Measurements from ENCODE around the gene IGF2R. TPM values are rescaled to one million over a fixed set of nuclear protein-coding genes. Genes with fewer than 3 reads are reported as not detected.

Gene IGF2R
- total RNA-seq, 1 donor from 2014 or later = 144 TPM

DNA sequence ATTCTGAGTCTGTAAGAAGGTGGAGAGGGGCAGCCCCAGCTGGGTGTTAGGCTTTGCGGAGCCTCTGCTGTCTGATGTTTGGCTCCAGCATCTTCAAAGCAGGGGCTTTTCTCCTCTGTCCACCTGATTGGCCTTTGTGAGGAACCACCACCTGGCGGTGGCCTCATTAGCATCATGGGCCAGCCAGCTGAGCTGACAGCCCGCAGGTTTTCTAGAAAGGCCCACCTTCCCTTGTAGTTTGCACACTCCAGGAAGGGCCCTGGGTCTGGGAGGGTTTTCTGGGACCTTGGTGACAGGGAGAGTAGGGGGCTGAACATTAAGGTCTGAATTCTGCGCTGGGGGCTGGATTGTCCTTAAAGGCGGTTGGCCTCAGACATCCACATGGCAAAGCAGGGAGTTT is 11.6 kb downstream of the IGF2R start:
- no peaks in the 10 kb centered on the region for H3K36me3 Mint-ChIP-seq (ENCODE audit: insufficient read depth)
- no peaks in the 10 kb centered on the region for H3K27me3 Mint-ChIP-seq
- no peaks in the 10 kb centered on the region for H3K9me3 Mint-ChIP-seq (ENCODE audit: low read depth)
- H3K27ac Mint-ChIP-seq = no peak overlapping the region
- no peak for DNase-seq (ENCODE audit: low spot score, unreplicated experiment)
- H3K4me1 Mint-ChIP-seq (ENCODE audit: low read depth) = peaks cover 32% of the 10 kb centered on the region
- TF ChIP-seq, protein P1, sequence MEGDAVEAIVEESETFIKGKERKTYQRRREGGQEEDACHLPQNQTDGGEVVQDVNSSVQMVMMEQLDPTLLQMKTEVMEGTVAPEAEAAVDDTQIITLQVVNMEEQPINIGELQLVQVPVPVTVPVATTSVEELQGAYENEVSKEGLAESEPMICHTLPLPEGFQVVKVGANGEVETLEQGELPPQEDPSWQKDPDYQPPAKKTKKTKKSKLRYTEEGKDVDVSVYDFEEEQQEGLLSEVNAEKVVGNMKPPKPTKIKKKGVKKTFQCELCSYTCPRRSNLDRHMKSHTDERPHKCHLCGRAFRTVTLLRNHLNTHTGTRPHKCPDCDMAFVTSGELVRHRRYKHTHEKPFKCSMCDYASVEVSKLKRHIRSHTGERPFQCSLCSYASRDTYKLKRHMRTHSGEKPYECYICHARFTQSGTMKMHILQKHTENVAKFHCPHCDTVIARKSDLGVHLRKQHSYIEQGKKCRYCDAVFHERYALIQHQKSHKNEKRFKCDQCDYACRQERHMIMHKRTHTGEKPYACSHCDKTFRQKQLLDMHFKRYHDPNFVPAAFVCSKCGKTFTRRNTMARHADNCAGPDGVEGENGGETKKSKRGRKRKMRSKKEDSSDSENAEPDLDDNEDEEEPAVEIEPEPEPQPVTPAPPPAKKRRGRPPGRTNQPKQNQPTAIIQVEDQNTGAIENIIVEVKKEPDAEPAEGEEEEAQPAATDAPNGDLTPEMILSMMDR (IDR thresholded peaks at IDR 0.05; ENCODE audit: unreplicated experiment) = no peak
- H3K4me3 Mint-ChIP-seq (ENCODE audit: low read depth) = no peak overlapping the region

- H3K27me3 Mint-ChIP-seq = no peaks in the 10 kb centered on the region
- no peak overlapping the region for H3K4me3 Mint-ChIP-seq (ENCODE audit: low read depth)
- H3K4me1 Mint-ChIP-seq (ENCODE audit: low read depth) = peaks cover 30% of the 10 kb centered on the region
- H3K27ac Mint-ChIP-seq = peak overlapping the region; percentile 3
- no peaks in the 10 kb centered on the region for H3K36me3 Mint-ChIP-seq (ENCODE audit: insufficient read depth)
- DNase-seq (ENCODE audit: low spot score, unreplicated experiment) = no peak
- no peaks in the 10 kb centered on the region for H3K9me3 Mint-ChIP-seq (ENCODE audit: low read depth)
- TF ChIP-seq, protein P1 (IDR thresholded peaks at IDR 0.05; ENCODE audit: unreplicated experiment) = no peak
Measured at GRCh38 chr6:159981071-159981402, 12.2 kb downstream of the IGF2R start.

- Mint-ChIP-seq H3K9me3 (ENCODE audit: low read depth) (no peaks in the 10 kb centered on the region), H3K27me3 (no peaks in the 10 kb centered on the region), H3K4me1 (ENCODE audit: low read depth) (peaks cover 33% of the 10 kb centered on the region), H3K36me3 (ENCODE audit: insufficient read depth) (no peaks in the 10 kb centered on the region), H3K27ac (peak overlapping the region; percentile 22), H3K4me3 (ENCODE audit: low read depth) (no peak overlapping the region)
- TF ChIP-seq, protein P1 (IDR thresholded peaks at IDR 0.05; ENCODE audit: unreplicated experiment) = no peak
- DNase-seq (ENCODE audit: low spot score, unreplicated experiment) = no peak
Measured at GRCh38 chr6:159981403-159982245, 12.7 kb downstream of the IGF2R start.

DNA sequence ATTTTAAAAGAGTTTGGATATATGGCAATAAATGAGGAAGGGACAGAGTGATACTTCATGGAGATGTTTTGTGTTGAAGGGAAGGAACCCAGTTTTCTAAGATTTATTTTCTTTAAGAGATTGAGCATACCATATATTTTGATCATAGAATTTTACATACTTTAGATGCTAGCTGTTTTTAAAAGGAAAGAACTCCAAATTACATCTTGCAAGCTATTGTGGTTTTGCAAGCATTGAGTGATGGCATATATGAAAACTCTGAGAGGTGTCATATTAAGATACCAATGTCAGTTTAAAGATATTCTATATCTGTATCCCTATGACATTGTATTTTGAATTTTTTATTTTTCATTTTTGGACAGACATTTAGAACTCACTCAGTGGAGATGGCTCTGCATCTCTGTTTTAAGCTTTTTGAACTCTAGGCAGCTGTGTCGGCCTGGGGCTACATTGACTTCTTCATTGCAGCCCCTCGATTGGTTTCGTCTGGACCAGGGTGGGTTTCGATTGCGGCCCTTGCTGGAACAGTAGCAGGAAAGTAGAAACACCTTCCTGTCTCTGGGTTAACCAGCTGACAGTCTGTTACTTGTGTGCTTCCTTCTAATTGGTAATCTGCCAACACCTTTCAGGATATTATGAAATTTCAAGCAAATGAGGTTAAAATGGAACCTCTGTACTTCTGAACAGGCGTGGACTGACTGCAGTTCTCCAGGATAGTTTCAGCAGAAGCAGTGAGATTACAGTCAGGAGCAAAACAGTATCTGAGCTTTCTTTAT is 14.0 kb downstream of the IGF2R start:
- Mint-ChIP-seq H3K27ac (peak overlapping the region; percentile 3), H3K36me3 (ENCODE audit: insufficient read depth) (no peaks in the 10 kb centered on the region), H3K4me1 (ENCODE audit: low read depth) (peaks cover 30% of the 10 kb centered on the region)

GRCh38 chr6:159983641-159984080 is 14.8 kb downstream of the IGF2R start:
- H3K27ac Mint-ChIP-seq = peak overlapping the region; percentile 9
- no peak overlapping the region for H3K4me3 Mint-ChIP-seq (ENCODE audit: low read depth)
- TF ChIP-seq, protein P1 (IDR thresholded peaks at IDR 0.05; ENCODE audit: unreplicated experiment) = no peak
- H3K36me3 Mint-ChIP-seq (ENCODE audit: insufficient read depth) = no peaks in the 10 kb centered on the region
- peaks cover 30% of the 10 kb centered on the region for H3K4me1 Mint-ChIP-seq (ENCODE audit: low read depth)
- H3K9me3 Mint-ChIP-seq (ENCODE audit: low read depth) = no peaks in the 10 kb centered on the region
- no peaks in the 10 kb centered on the region for H3K27me3 Mint-ChIP-seq
- DNase-seq (ENCODE audit: low spot score, unreplicated experiment) = no peak

More for the DNA sequence above, 14.0 kb downstream of the IGF2R start:
- no peak overlapping the region for H3K4me3 Mint-ChIP-seq (ENCODE audit: low read depth)
- no peaks in the 10 kb centered on the region for H3K27me3 Mint-ChIP-seq
- DNase-seq (ENCODE audit: low spot score, unreplicated experiment) = no peak
- no peaks in the 10 kb centered on the region for H3K9me3 Mint-ChIP-seq (ENCODE audit: low read depth)
- TF ChIP-seq, protein P1 (IDR thresholded peaks at IDR 0.05; ENCODE audit: unreplicated experiment) = no peak
